ENCODE data around the gene PTOV1. TPM values are rescaled to one million over a fixed set of nuclear protein-coding genes. Genes with fewer than 3 reads are reported as not detected.

PTOV1 gene
- total and polyA plus RNA-seq, 4 donors, result 38.0 to 52.3 (median 41.3) TPM

GRCh38 chr19:49887665-49888509 lies 36.9 kb downstream of the PTOV1 start:
- Histone ChIP-seq H3K4me1 (ENCODE audit: control insufficient read depth in 4 of 4, insufficient read depth in 4 of 4, low read length in 3 of 4) (peaks cover 0 to 9% (median 4%) of the 10 kb centered on the region in 4 donors), H3K4me3 (ENCODE audit: low read depth in 1 of 3, low read length in 3 of 3) (no peak overlapping the region), H3K9ac (ENCODE audit: low read depth in 1 of 2, low read length in 2 of 2) (no peak overlapping the region), H3K27me3 (ENCODE audit: control insufficient read depth in 4 of 4, insufficient read depth in 4 of 4, low read length in 3 of 4) (no peaks in the 10 kb centered on the region), H3K36me3 (ENCODE audit: control insufficient read depth in 4 of 4, insufficient read depth in 3 of 4, low read depth in 1 of 4, low read length in 3 of 4) (peaks cover 20 to 28% (median 24%) of the 10 kb centered on the region in 4 donors), H3K27ac (ENCODE audit: low read depth in 1 of 2, low read length in 2 of 2) (no peak overlapping the region), H3K9me3 (ENCODE audit: control insufficient read depth in 4 of 4, low read length in 3 of 4) (no peaks in the 10 kb centered on the region)
- TF ChIP-seq HNF4G (IDR thresholded peaks at IDR 0.05), result no peak
- no peak for TF ChIP-seq NR2F2 (IDR thresholded peaks at IDR 0.05)
- TF ChIP-seq ATF3 (IDR thresholded peaks at IDR 0.05), result no peak
- no peak for TF ChIP-seq FOXA1 (IDR thresholded peaks at IDR 0.05)
- no peak for TF ChIP-seq FOXA2 (IDR thresholded peaks at IDR 0.05)
- no peak for TF ChIP-seq GABPA (IDR thresholded peaks at IDR 0.05 in 1 of 2, conservative IDR thresholded peaks at IDR 0.05 in 1 of 2)
- TF ChIP-seq ZBTB33 (IDR thresholded peaks at IDR 0.05), result no peak
- no peak for TF ChIP-seq HNF4A (conservative IDR thresholded peaks at IDR 0.05)
- TF ChIP-seq, protein P1, sequence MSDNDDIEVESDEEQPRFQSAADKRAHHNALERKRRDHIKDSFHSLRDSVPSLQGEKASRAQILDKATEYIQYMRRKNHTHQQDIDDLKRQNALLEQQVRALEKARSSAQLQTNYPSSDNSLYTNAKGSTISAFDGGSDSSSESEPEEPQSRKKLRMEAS (IDR thresholded peaks at IDR 0.05), result no peak
- TF ChIP-seq YY1 (IDR thresholded peaks at IDR 0.05), result no peak
- no peak for DNase-seq (ENCODE audit: low spot score)
- 91% methylated on average over 54 of the region's 54 CpGs for WGBS

- DNase-seq (ENCODE audit: low spot score), result no peak
- no peak overlapping the region for H3K9ac ChIP-seq (ENCODE audit: low read depth in 1 of 2, low read length in 2 of 2)
- no peak overlapping the region for H3K27ac ChIP-seq (ENCODE audit: low read depth in 1 of 2, low read length in 2 of 2)
- 92% methylated on average over 18 of the region's 18 CpGs for WGBS
- peaks cover 0 to 9% (median 4%) of the 10 kb centered on the region in 4 donors for H3K4me1 ChIP-seq (ENCODE audit: control insufficient read depth in 4 of 4, insufficient read depth in 4 of 4, low read length in 3 of 4)
- TF ChIP-seq HNF4G (IDR thresholded peaks at IDR 0.05) (no peak), EGR1 (IDR thresholded peaks at IDR 0.05; ENCODE audit: low read depth in 2 of 2) (no peak), GABPA (IDR thresholded peaks at IDR 0.05 in 1 of 2, conservative IDR thresholded peaks at IDR 0.05 in 1 of 2) (no peak), RXRA (IDR thresholded peaks at IDR 0.05) (no peak), NR2F2 (IDR thresholded peaks at IDR 0.05) (no peak), FOXA2 (IDR thresholded peaks at IDR 0.05) (no peak), JUND (IDR thresholded peaks at IDR 0.05) (no peak), RAD21 (IDR thresholded peaks at IDR 0.05) (no peak)
- TF ChIP-seq, protein P2, sequence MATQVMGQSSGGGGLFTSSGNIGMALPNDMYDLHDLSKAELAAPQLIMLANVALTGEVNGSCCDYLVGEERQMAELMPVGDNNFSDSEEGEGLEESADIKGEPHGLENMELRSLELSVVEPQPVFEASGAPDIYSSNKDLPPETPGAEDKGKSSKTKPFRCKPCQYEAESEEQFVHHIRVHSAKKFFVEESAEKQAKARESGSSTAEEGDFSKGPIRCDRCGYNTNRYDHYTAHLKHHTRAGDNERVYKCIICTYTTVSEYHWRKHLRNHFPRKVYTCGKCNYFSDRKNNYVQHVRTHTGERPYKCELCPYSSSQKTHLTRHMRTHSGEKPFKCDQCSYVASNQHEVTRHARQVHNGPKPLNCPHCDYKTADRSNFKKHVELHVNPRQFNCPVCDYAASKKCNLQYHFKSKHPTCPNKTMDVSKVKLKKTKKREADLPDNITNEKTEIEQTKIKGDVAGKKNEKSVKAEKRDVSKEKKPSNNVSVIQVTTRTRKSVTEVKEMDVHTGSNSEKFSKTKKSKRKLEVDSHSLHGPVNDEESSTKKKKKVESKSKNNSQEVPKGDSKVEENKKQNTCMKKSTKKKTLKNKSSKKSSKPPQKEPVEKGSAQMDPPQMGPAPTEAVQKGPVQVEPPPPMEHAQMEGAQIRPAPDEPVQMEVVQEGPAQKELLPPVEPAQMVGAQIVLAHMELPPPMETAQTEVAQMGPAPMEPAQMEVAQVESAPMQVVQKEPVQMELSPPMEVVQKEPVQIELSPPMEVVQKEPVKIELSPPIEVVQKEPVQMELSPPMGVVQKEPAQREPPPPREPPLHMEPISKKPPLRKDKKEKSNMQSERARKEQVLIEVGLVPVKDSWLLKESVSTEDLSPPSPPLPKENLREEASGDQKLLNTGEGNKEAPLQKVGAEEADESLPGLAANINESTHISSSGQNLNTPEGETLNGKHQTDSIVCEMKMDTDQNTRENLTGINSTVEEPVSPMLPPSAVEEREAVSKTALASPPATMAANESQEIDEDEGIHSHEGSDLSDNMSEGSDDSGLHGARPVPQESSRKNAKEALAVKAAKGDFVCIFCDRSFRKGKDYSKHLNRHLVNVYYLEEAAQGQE (IDR thresholded peaks at IDR 0.05), result no peak
- H3K36me3 ChIP-seq (ENCODE audit: control insufficient read depth in 4 of 4, insufficient read depth in 3 of 4, low read depth in 1 of 4, low read length in 3 of 4), result peaks cover 14 to 23% (median 19%) of the 10 kb centered on the region in 4 donors
- H3K27me3 ChIP-seq (ENCODE audit: control insufficient read depth in 4 of 4, insufficient read depth in 4 of 4, low read length in 3 of 4), result no peaks in the 10 kb centered on the region
- no peak overlapping the region for H3K4me3 ChIP-seq (ENCODE audit: low read depth in 1 of 3, low read length in 3 of 3)
- H3K9me3 ChIP-seq (ENCODE audit: control insufficient read depth in 4 of 4, low read length in 3 of 4), result no peaks in the 10 kb centered on the region
Observed at GRCh38 chr19:49888510-49888824, 37.5 kb downstream of the PTOV1 start.
